WI38 (cell line): Measurements from ENCODE around the gene AP3S1.
"Not testable (repeated sequence)": the region's sequence is repeated elsewhere in the genome, so short reads cannot be mapped to it uniquely, and the experiment has no call there.

Source experiments
- H3K4me3 ChIP-seq: 2 replicates; pipeline ENCODE4 v1.5.1; 2011; ENCODE audit warnings: low read depth, mild to moderate bottlenecking, control low read depth, low read length
- TF ChIP-seq, protein P1 (sequence below): IDR thresholded peaks from 2 replicates; pipeline ENCODE4 v1.5.1; 2012; ENCODE audit warnings: low read depth, mild to moderate bottlenecking, control low read depth, low read length

The AP3S1 gene

DNA sequence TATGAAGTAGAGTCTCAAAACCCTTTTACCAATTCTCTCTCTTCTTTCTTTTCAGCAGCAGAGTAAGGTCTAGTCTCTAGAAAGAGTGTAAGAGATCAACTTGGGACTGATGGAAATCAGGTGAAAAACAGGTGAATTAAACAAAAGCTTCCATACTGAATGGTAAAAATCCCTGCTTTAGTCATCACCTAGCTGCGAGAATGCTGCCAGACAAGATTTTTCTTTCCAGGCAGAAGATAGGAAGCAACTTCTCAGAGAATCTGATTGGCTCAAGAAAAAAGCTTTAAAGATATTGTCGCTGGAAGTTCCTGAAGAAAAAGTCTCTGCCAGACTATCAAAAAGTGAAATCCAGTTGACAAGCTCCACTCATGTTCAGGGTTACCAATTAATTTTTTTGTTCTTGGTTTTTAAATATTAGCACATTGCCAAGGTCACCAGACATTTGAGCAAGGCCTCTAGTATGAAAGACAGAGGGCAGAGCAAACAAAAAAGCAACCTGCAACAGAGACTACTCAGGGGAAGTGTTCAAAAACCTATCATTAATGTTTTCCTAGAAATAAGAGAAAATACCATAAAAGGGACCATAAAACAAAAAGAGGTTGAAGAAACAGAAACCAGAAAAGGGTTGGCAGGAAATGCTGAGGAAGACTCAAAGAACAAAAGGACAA, 34.6 kb upstream of the AP3S1 start:
- no peak overlapping the region for H3K4me3 ChIP-seq
- TF ChIP-seq, protein P1, sequence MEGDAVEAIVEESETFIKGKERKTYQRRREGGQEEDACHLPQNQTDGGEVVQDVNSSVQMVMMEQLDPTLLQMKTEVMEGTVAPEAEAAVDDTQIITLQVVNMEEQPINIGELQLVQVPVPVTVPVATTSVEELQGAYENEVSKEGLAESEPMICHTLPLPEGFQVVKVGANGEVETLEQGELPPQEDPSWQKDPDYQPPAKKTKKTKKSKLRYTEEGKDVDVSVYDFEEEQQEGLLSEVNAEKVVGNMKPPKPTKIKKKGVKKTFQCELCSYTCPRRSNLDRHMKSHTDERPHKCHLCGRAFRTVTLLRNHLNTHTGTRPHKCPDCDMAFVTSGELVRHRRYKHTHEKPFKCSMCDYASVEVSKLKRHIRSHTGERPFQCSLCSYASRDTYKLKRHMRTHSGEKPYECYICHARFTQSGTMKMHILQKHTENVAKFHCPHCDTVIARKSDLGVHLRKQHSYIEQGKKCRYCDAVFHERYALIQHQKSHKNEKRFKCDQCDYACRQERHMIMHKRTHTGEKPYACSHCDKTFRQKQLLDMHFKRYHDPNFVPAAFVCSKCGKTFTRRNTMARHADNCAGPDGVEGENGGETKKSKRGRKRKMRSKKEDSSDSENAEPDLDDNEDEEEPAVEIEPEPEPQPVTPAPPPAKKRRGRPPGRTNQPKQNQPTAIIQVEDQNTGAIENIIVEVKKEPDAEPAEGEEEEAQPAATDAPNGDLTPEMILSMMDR, result no peak

DNA sequence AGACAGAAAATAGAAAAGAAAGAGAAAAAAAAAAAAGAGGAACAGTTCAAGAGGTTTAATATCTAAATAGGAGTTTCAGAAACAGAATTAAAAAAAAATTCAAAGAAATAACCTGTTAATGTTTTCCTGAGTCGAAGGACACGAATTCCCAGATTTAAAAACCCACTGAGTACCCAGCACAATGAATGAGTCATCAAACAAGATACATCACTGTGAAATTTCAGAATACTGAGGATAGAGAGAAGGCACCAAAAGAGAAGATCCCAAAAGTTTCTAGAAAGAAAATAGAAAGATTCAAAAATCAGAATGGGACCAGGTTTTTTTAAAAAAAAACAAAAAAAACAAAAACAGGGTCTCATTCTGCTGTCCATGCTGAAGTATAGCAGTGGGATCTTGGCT, 34.1 kb upstream of the AP3S1 start:
- H3K4me3 ChIP-seq, result no peak overlapping the region
- TF ChIP-seq, protein P1, result no peak

DNA sequence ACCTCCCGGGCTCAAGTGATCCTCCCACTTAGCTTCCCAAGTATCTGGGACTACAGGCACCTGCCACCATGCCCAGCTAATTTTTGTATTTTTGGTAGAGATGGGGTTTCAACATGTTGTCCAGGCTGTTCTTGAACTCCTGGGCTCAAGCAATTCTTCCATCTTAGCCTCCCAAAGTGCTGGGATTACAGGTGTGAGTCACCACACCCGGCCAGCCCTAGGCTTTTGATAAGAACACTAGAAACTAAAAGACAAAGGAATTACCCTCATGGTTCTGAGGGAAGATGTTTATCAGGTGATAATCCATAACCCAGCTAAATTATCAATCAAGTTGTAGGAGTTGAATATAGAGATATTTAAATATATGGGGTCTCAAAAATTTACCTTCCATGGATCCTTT, 33.7 kb upstream of the AP3S1 start:
- not testable (repeated sequence) for H3K4me3 ChIP-seq

DNA sequence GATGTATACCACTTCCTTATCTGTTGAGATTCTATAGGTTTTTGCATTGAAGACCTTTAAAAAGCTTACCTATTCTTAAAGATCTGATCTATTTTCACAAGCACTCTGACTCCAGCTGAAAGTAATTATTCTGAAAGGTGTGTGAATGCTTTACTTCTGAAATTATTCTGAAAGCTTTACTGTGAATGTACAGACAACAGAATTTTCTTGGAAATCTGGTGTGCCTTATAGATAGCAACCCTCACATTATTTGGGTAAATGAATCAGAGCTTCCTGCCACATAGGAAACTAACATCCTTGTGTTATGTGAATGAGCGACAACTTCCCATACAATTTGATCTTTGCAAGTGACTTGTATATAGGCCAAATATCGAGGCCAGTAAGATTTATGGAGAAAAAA, 31.8 kb upstream of the AP3S1 start:
- H3K4me3 ChIP-seq, result no peak overlapping the region
- TF ChIP-seq, protein P1, result no peak

DNA sequence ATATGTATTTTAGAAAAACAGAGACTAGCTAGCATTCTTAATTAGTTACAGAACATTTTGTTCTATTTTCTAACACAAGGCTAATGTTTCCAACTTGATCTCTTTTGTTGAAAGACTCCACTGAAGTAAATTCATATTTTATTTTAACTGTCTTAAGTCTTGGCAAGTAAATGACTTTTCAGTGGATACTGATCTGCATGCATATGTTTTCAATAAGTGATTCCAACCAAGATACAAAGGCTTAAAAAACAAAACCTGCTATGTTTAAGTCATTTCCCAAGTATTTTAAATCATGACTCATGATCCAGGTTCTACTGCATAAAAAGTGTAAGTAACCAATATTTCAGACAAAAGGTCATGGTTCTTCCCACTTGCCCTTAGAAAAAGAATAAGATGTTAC, 31.0 kb upstream of the AP3S1 start:
- TF ChIP-seq, protein P1, result no peak

DNA sequence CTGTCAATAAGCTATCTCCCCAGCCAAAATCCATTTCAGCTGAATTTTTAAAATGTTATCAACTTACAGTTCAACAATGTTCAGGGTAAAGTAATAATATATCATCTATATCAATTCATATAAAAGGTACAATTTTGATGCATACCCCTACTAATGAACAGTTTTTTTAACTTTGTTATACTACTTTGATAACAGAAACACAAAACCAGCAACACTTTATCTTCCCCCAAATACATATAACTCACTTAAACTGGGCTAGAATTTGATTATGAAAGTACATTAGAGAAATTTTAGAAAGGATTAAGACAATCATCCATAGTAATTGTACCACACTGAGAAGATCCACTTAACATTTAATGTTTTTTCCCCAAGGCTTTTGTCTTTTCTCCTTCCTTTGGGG, 30.3 kb upstream of the AP3S1 start:
- TF ChIP-seq, protein P1, result no peak
- no peak overlapping the region for H3K4me3 ChIP-seq

More for the DNA sequence above, 31.0 kb upstream of the AP3S1 start:
- H3K4me3 ChIP-seq, result no peak overlapping the region

DNA sequence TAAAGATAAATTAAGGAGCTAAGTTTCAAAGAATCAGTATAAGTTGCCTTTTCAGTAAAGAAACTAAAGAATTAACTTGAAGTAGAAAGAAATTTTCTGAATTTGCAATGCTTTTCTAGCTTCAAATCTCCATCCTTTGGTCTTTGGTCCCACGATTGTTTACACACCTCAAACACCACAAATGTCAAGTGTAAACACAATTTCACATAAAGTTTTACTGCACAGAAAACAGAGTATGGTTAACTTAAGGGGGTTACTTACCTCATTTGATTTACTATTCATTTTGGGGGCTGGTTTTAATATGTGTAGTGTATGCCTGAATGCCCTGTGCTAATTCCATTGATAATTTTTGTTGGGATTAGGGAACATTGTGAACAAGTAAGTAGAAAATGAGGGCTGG, 29.4 kb upstream of the AP3S1 start:
- H3K4me3 ChIP-seq, result no peak overlapping the region
- TF ChIP-seq, protein P1, result no peak

DNA sequence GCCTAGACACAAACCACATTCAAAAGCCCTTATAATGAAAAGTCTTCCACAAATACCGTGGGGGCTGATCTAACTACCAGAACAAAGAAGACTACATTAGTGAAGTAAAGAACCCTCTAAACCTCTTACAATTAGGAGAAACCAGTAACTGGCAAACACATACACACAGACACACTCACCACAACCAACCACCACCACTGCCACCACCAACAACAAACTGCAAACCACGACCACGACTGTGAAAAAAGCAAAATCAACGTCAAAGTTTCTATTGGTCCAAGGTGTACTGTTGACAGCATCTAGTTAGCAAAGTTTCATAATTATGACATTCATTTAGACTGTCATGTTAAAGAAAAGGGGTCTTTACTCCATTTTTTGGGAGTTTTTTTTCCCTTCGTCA, 28.0 kb upstream of the AP3S1 start:
- no peak overlapping the region for H3K4me3 ChIP-seq
- TF ChIP-seq, protein P1, result no peak
